Transverse colon (tissue), 4 donors: ENCODE results near the gene ACE. TPM values are rescaled to one million over a fixed set of nuclear protein-coding genes. Genes with fewer than 3 reads are reported as not detected.

ENCODE experiments used
- DNase-seq: peaks from one replicate; pipeline ENCODE4 v3.0.0-alpha.2; 2019
- H3K27ac ChIP-seq, 4 donors: fragments of 200-600 bp; sonication (generic); 2 replicates each; pipeline ENCODE4 v1.5.1; 2016 to 2018; ENCODE audit warnings: inconsistent platforms in 4 of 4
- H3K27me3 ChIP-seq: fragments of 200-600 bp; sonication (generic); 2 replicates; pipeline ENCODE4 v1.5.1; 2017; ENCODE audit warnings: inconsistent platforms
- H3K36me3 ChIP-seq, 4 donors: fragments of 200-600 bp; sonication (generic); 2 replicates each; pipeline ENCODE4 v1.5.1; 2017 to 2019; ENCODE audit warnings: inconsistent platforms in 4 of 4
- H3K4me1 ChIP-seq, 4 donors: fragments of 200-600 bp; sonication (generic); 2 replicates each; pipeline ENCODE4 v1.5.1; 2017 to 2020; ENCODE audit warnings: inconsistent platforms in 4 of 4
- H3K4me3 ChIP-seq, 4 donors: fragments of 200-600 bp; sonication (generic); 1 replicate in 1 of 4; 2 replicates in 3 of 4; pipeline versions ENCODE4 v1.5.1 to v1.6.1; 2017 to 2019; ENCODE audit warnings: inconsistent platforms in 4 of 4
- H3K9me3 ChIP-seq, 2 donors: fragments of 200-600 bp; sonication (generic); 2 replicates each; pipeline ENCODE4 v1.5.1; 2017 to 2019; ENCODE audit warnings: inconsistent platforms in 2 of 2
- CTCF ChIP-seq, 5 experiments: fragments of 200-600 bp in 3 of 5; fragments of 450-650 bp in 2 of 5; sonication (generic) in 3 of 5; IDR thresholded peaks; 1 replicate in 2 of 5; 2 replicates in 3 of 5; pipeline ENCODE4 v1.5.1; 2016 to 2017; ENCODE audit warnings: antibody characterized with exemption in 5 of 5, inconsistent platforms in 3 of 5, mild to moderate bottlenecking in 2 of 5, moderate library complexity in 1 of 5
- EP300 ChIP-seq: sonication (generic); formaldehyde crosslinking; IDR thresholded peaks from one replicate; pipeline ENCODE4 v1.6.1; 2017; ENCODE audit warnings: antibody characterized with exemption, low read depth
- POLR2A ChIP-seq: fragments of 450-650 bp; IDR thresholded peaks from one replicate; pipeline ENCODE4 v1.6.1; 2016; ENCODE audit warnings: antibody characterized with exemption, mild to moderate bottlenecking, moderate library complexity
- POLR2AphosphoS5 ChIP-seq, 3 donors: sonication (generic); formaldehyde crosslinking; IDR thresholded peaks; one replicate each; pipeline ENCODE4 v1.6.1; 2016; ENCODE audit warnings: antibody characterized with exemption in 3 of 3
- WGBS, 2 donors: methylation state at CpG; one replicate each; pipeline ENCODE4 v1.1.5; 2018; ENCODE audit warnings: low coverage in 1 of 2; 5-methylcytosine and 5-hydroxymethylcytosine counted together
- in situ Hi-C, 4 donors: fragments of 200-750 bp; cut with MboI; loops; one replicate each; pipeline versions ENCODE4 v1.15.0 to v1.15.1; 2017; ENCODE audit warnings: low sequenced_read_pairs in 3 of 4, low pct_ligation_motif_present in 1 of 4, low pct_unique_long_range_greater_than_20kb in 1 of 4
- intact Hi-C: fragments of 100-400 bp; cut with DNase I; formaldehyde crosslinking; loops from one replicate; pipeline ENCODE4 v1.15.1; 2023; ENCODE audit warnings: low total_unique reads
- total RNA-seq, 4 donors: library from RNA; depleted of rRNA; stranded (reverse); fragments of >200 nt; gene quantifications; one replicate each; pipeline ENCODE4 v1.1.0, GENCODE V29; 2016

ACE gene
- total RNA-seq, 4 donors from 2014 or later: 6.0 to 56.7 (median 28.0) TPM

GRCh38 chr17:63505341-63505740 is 28.5 kb downstream of the ACE start:
- no peak overlapping the region for H3K27ac ChIP-seq
- no peaks in the 10 kb centered on the region for H3K36me3 ChIP-seq
- in situ Hi-C loops: no loop called here
- peaks cover 0 to 3% (median 0%) of the 10 kb centered on the region in 4 donors for H3K4me1 ChIP-seq
- no peak overlapping the region for H3K4me3 ChIP-seq
- H3K9me3 ChIP-seq: no peaks in the 10 kb centered on the region
- TF ChIP-seq EP300 (no peak), POLR2AphosphoS5 (IDR thresholded peaks at IDR 0.05) (no peak)
- 87% methylated on average over 9 of the region's 9 CpGs; no CpG with 5 or more reads in 1 of the 2 donors for WGBS, 2 donors
- intact Hi-C loops: no loop called here
- no peak for DNase-seq
- no peaks in the 10 kb centered on the region for H3K27me3 ChIP-seq

- H3K4me3 ChIP-seq: no peak overlapping the region
- WGBS, 2 donors: 100% methylated on average over 3 of the region's 3 CpGs; no CpG with 5 or more reads in 1 of the 2 donors
- intact Hi-C loops: no loop called here
- no peaks in the 10 kb centered on the region for H3K27me3 ChIP-seq
- no peaks in the 10 kb centered on the region for H3K36me3 ChIP-seq
- H3K4me1 ChIP-seq: peaks cover 0 to 3% (median 0%) of the 10 kb centered on the region in 4 donors
- H3K27ac ChIP-seq: no peak overlapping the region
- DNase-seq: no peak
- no peaks in the 10 kb centered on the region for H3K9me3 ChIP-seq
- in situ Hi-C loops: no loop called here
- TF ChIP-seq EP300 (no peak), POLR2A (no peak), POLR2AphosphoS5 (IDR thresholded peaks at IDR 0.05) (no peak), CTCF (IDR thresholded peaks at IDR 0.05) (no peak)
Observed at GRCh38 chr17:63506627-63507026, 29.8 kb downstream of the ACE start.

GRCh38 chr17:63511331-63511730 is 34.5 kb downstream of the ACE start:
- in situ Hi-C loops: no loop called here
- no peak overlapping the region for H3K4me3 ChIP-seq
- no peak overlapping the region for H3K27ac ChIP-seq
- intact Hi-C loops: no loop called here
- no peak for DNase-seq
- no peaks in the 10 kb centered on the region for H3K9me3 ChIP-seq
- H3K4me1 ChIP-seq: no peaks in the 10 kb centered on the region
- H3K36me3 ChIP-seq: no peaks in the 10 kb centered on the region
- 87 to 100% methylated on average over 1 to 8 of the region's 8 CpGs for WGBS, 2 donors
- no peak for TF ChIP-seq POLR2A
- TF ChIP-seq CTCF (IDR thresholded peaks at IDR 0.05): no peak
- no peak for TF ChIP-seq EP300
- no peak for TF ChIP-seq POLR2AphosphoS5 (IDR thresholded peaks at IDR 0.05)
- H3K27me3 ChIP-seq: no peaks in the 10 kb centered on the region

- DNase-seq: no peak
- in situ Hi-C loops (no loop called here), intact Hi-C loops (no loop called here)
- Histone ChIP-seq H3K4me3 (no peak overlapping the region), H3K27ac (no peak overlapping the region), H3K36me3 (no peaks in the 10 kb centered on the region), H3K9me3 (no peaks in the 10 kb centered on the region), H3K27me3 (no peaks in the 10 kb centered on the region), H3K4me1 (no peaks in the 10 kb centered on the region)
- WGBS, 2 donors: 70% methylated on average over 3 of the region's 3 CpGs; no CpG with 5 or more reads in 1 of the 2 donors
- TF ChIP-seq CTCF (IDR thresholded peaks at IDR 0.05) (no peak), POLR2AphosphoS5 (IDR thresholded peaks at IDR 0.05) (no peak), EP300 (no peak), POLR2A (no peak)
Observed at GRCh38 chr17:63512388-63512787, 35.5 kb downstream of the ACE start.
